Subcutaneous abdominal adipose tissue (tissue), 5 donors: ENCODE results near the gene IL1RAP.

Experiments used
- H3K27ac ChIP-seq: one replicate; pipeline ENCODE4 v1.7.0; 2013; ENCODE audit warnings: low read depth, mild to moderate bottlenecking, inconsistent platforms, low read length, moderate library complexity
- H3K27me3 ChIP-seq, 5 donors: one replicate each; pipeline ENCODE4 v1.7.0; 2013; ENCODE audit warnings: low read length in 5 of 5, inconsistent platforms in 1 of 5; ENCODE audit not compliant: control insufficient read depth in 5 of 5, insufficient read depth in 4 of 5
- H3K36me3 ChIP-seq, 5 donors: one replicate each; pipeline ENCODE4 v1.7.0; 2013; ENCODE audit warnings: low read length in 5 of 5; ENCODE audit not compliant: control insufficient read depth in 5 of 5, insufficient read depth in 5 of 5
- H3K4me1 ChIP-seq, 5 donors: one replicate each; pipeline ENCODE4 v1.7.0; 2013; ENCODE audit warnings: low read length in 5 of 5, mild to moderate bottlenecking in 3 of 5, moderate library complexity in 1 of 5; ENCODE audit not compliant: control insufficient read depth in 5 of 5, insufficient read depth in 5 of 5
- H3K4me3 ChIP-seq, 5 donors: one replicate each; pipeline ENCODE4 v1.7.0; 2013; ENCODE audit warnings: low read length in 5 of 5, low read depth in 1 of 5
- H3K9ac ChIP-seq, 5 donors: one replicate each; pipeline ENCODE4 v1.7.0; 2013; ENCODE audit warnings: low read length in 5 of 5, mild to moderate bottlenecking in 4 of 5, moderate library complexity in 3 of 5
- H3K9me3 ChIP-seq, 5 donors: one replicate each; pipeline ENCODE4 v1.7.0; 2013; ENCODE audit warnings: low read length in 5 of 5; ENCODE audit not compliant: control insufficient read depth in 5 of 5
- donor health status: healthy.
- donor health status: healthy.
- donor health status: healthy.
- donor health status: healthy.
- donor health status: healthy.

Gene IL1RAP

DNA sequence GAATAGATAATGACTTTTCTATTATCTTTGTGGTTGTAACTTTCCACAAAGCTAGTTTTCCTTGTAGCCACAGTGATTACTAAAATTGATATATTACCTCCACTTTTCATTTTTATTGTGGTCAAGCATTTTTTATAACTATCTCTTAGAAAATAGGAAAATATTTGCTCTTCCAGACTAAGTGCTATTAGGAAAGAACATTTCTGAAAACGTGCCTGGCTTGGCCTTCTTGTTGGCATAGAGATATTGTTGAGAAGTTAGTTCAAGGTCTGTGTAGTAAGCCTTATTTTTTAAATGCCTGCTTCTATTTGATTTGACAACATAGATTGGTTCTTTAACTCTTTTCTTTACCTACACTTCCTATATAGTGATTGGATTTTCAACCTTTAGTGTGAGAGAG, 101.7 kb downstream of the IL1RAP start:
- Histone ChIP-seq H3K9ac (no peak overlapping the region), H3K27me3 (no peaks in the 10 kb centered on the region), H3K27ac (no peak overlapping the region), H3K36me3 (no peaks in the 10 kb centered on the region), H3K4me1 (no peaks in the 10 kb centered on the region), H3K9me3 (no peaks in the 10 kb centered on the region), H3K4me3 (no peak overlapping the region)

DNA sequence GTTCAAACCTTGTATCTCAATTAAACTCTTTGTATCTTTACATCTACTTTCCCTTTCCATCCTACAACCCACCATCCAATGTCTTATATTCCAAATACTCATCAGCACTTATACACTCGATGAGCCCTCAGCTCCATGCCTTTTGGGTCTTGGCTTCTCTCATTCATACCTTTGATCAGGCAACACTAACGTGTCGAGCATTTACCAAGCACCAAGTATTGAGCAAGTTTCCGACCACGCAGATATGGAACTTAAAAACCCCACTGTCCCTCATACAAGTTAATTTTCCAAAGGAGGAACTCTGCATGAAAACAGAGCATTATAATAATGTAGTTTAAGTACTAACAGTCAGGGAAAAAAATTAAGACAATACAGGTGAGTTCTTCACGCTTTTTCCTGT, 102.8 kb downstream of the IL1RAP start:
- Histone ChIP-seq H3K4me1 (no peaks in the 10 kb centered on the region), H3K9me3 (no peaks in the 10 kb centered on the region), H3K9ac (no peak overlapping the region), H3K27me3 (no peaks in the 10 kb centered on the region), H3K36me3 (no peaks in the 10 kb centered on the region), H3K27ac (no peak overlapping the region), H3K4me3 (no peak overlapping the region)

DNA sequence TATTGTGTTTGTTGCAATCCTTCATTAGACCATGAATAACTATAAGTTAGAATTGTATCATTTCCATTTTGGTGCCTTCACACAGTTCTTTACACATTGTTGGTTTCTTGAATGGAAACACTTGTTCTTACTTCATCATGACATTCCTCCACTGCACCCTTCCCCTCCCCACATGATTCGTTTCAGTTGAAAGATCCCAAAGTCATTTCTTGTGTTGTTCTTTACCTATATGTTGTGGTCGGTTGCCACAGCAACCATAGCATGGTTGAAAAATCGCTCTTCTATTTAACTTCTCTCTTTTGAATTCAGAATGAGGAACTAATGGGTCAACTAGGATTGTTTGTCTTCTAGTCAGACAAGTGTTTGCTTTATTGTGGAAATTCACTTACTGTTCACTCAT, 103.3 kb downstream of the IL1RAP start:
- H3K27ac ChIP-seq: no peak overlapping the region
- H3K9ac ChIP-seq: no peak overlapping the region
- H3K4me3 ChIP-seq: no peak overlapping the region
- no peaks in the 10 kb centered on the region for H3K4me1 ChIP-seq
- no peaks in the 10 kb centered on the region for H3K9me3 ChIP-seq
- H3K27me3 ChIP-seq: no peaks in the 10 kb centered on the region
- H3K36me3 ChIP-seq: no peaks in the 10 kb centered on the region

DNA sequence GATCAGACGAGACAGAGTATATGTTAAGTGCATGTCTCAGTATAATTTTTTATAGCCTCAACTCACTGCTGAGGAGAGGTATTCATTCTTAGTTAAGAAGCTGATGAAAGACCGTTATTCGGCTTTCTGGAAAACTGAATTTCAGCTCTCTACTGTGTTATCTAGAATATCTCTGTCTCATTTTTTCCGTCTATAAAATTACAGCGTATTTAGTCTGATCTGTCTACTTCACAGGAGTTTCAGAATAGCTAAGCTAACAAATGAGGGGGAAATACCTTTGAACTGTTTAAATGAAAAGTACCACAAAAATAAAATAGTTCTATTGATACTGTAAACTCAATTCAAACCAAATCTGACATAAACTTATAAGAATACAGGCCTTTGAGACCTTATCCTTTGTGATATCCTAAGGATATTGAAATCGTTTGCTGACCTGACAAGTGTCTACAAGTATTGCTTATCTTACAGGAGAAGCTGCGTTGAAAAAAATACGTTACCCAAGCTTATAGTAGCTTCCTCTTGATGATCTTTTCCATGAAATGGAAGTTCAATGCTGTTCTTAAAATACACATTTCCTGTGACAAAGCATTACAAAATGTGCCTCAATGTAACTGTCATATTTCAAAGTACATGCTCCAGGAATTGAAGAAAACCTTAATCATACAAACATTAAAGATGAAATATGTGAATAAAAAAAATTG, 104.6 kb downstream of the IL1RAP start:
- Histone ChIP-seq H3K9me3 (no peaks in the 10 kb centered on the region), H3K4me3 (no peak overlapping the region), H3K36me3 (no peaks in the 10 kb centered on the region), H3K9ac (no peak overlapping the region), H3K27me3 (no peaks in the 10 kb centered on the region), H3K4me1 (no peaks in the 10 kb centered on the region), H3K27ac (no peak overlapping the region)

DNA sequence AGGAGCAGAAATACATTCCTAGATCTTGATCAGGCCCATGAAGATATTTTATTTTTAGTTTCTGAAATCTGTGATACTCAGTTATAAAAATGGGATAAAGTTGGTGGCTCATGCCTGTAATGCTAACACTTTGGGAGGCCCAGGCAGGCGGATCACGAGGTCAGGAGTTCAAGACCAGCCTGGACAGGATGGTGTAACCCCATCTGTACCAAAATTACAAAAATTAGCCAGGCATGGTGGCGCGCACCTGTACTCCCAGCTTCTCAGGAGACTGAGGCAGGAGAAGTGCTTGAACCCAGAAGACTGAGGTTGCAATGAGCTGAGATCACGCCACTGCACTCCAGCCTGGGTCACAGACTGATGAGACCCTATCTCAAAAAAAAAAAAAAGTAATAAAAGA, 105.5 kb downstream of the IL1RAP start:
- H3K4me3 ChIP-seq: no peak overlapping the region
- H3K9me3 ChIP-seq: no peaks in the 10 kb centered on the region
- no peak overlapping the region for H3K27ac ChIP-seq
- no peaks in the 10 kb centered on the region for H3K27me3 ChIP-seq
- no peak overlapping the region for H3K9ac ChIP-seq
- peaks cover 0 to 3% (median 0%) of the 10 kb centered on the region in 5 donors for H3K36me3 ChIP-seq
- no peaks in the 10 kb centered on the region for H3K4me1 ChIP-seq

DNA sequence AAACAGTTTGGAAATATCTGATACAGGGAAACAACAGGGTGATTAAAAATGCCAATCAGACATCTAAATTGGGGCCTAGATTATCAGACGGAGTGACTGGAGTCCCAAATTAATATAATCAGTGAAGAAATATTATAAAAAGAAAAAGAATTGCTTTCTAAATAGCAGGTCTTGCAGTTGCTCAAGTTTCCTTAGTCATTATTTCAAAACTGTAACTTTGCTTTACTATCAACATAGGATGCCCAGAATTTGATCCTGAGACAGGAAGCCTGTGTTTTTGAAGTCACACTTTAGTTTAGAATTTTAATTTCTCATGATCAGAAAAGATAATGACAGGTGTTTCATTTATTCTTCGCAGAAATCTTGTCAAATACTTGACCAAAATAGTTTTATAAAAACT, 105.9 kb downstream of the IL1RAP start:
- no peak overlapping the region for H3K4me3 ChIP-seq
- no peak overlapping the region for H3K9ac ChIP-seq
- H3K27ac ChIP-seq: no peak overlapping the region
- no peaks in the 10 kb centered on the region for H3K4me1 ChIP-seq
- no peaks in the 10 kb centered on the region for H3K9me3 ChIP-seq
- peaks cover 0 to 8% (median 2%) of the 10 kb centered on the region in 5 donors for H3K36me3 ChIP-seq
- no peaks in the 10 kb centered on the region for H3K27me3 ChIP-seq

DNA sequence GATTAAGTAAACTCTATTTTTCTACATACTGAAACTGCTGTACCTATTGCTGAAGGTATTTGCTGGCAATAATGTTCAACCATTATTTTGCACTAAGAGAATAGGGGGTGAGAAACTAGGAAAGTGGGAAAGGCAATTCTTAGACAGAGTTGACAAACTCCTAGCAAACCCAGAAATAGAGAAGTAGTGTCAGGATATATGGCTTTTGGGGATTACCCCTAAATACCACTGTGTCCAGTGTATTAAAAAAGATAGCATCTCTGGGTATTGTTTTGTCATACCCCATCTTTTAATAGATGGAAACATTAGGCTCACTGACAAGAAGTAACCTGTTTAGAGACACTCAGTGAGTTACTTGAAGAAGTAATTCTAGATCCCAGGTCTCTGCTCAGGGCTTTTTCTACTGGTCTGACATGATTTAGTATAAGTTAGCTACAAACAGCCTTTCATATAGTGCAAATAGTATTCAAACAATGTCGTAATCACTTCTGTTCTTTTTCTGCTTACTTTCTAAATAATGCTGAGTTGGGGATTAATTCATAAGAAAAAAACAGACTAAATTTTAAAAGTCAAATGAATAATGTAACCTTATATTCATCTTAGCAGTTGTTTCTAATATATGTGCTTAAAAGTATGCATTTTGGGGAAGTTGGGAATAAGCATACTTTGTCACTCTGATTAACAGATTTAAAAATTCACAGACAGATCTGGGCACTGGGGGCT, 107.2 kb downstream of the IL1RAP start:
- H3K27ac ChIP-seq: no peak overlapping the region
- no peak overlapping the region for H3K9ac ChIP-seq
- H3K9me3 ChIP-seq: no peaks in the 10 kb centered on the region
- no peaks in the 10 kb centered on the region for H3K4me1 ChIP-seq
- H3K27me3 ChIP-seq: no peaks in the 10 kb centered on the region
- peaks cover 0 to 8% (median 4%) of the 10 kb centered on the region in 5 donors for H3K36me3 ChIP-seq
- no peak overlapping the region for H3K4me3 ChIP-seq

DNA sequence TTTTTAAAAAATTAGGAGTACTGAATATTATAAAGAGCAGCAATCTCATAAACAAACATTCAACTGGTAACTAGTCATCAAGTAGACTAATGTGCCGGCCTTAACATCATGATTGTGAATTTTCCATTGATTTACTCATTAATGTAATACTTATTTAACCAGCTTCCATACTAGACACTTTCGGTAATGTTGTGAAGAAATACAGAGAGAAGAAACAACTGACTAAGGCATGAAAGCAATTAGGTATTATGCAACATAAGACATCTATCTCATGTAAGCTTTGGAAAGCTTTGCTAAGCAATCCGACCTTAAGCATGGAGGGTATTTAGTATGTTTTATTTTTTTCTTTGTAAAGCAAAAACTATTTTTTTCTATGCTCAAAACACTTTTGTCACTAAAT, 108.0 kb downstream of the IL1RAP start:
- H3K27me3 ChIP-seq: no peaks in the 10 kb centered on the region
- H3K9me3 ChIP-seq: no peaks in the 10 kb centered on the region
- no peaks in the 10 kb centered on the region for H3K4me1 ChIP-seq
- no peak overlapping the region for H3K9ac ChIP-seq
- H3K27ac ChIP-seq: no peak overlapping the region
- H3K4me3 ChIP-seq: no peak overlapping the region
- peaks cover 0 to 8% (median 4%) of the 10 kb centered on the region in 5 donors for H3K36me3 ChIP-seq

DNA sequence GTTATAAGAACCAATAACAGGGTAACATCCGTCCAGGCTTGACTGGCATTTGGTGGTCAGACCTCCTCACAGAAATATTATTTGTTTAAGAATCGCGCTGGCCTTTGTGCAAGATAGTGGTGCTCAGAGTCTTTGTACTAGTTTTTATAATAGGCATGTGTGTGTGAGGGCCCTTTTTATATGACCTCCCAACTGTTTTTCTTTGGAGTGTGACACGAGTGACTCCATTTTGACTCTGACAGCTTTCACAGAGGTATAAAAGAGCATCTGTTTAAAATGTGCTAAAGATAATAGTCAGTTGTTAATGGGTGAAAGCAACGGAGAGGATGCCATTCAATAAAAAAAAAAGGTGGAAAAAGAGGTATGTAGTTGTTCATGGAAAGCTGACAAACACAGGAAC, 110.4 kb downstream of the IL1RAP start:
- H3K9ac ChIP-seq: no peak overlapping the region
- no peaks in the 10 kb centered on the region for H3K4me1 ChIP-seq
- H3K4me3 ChIP-seq: no peak overlapping the region
- H3K27me3 ChIP-seq: no peaks in the 10 kb centered on the region
- H3K9me3 ChIP-seq: no peaks in the 10 kb centered on the region
- H3K36me3 ChIP-seq: peaks cover 0 to 10% (median 5%) of the 10 kb centered on the region in 5 donors
- H3K27ac ChIP-seq: no peak overlapping the region

DNA sequence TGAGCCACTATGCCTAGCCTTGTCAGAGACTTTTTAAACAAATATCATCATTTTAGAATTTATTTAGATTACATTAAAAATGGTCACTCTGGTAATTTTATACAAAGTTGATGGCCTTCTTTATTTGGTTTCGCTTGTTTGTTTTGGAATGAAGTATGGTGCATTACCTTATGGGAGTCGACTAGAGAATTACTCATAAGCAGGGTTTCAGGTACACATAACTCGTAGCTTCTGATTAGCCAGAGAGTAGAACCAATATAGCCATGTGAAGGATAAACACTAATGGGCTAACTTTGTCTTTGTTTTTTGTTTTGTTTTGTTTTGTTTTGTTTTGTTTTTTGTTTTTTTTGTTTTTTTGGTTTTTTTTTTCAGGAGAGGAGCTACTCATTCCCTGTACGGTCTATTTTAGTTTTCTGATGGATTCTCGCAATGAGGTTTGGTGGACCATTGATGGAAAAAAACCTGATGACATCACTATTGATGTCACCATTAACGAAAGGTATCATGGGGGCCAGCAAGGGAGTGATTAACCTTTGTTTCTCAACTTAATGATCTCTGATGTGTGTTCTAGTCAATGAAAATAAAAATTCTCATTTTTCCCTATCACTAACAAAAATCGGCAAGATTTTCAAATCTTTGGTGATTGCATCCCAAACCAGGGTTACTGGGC, 113.2 kb downstream of the IL1RAP start:
- Histone ChIP-seq H3K9ac (no peak overlapping the region), H3K27ac (no peak overlapping the region), H3K36me3 (peaks cover 0 to 10% (median 6%) of the 10 kb centered on the region in 5 donors), H3K9me3 (no peaks in the 10 kb centered on the region), H3K27me3 (no peaks in the 10 kb centered on the region), H3K4me3 (no peak overlapping the region), H3K4me1 (no peaks in the 10 kb centered on the region)
